HepG2 (cell line): ENCODE data around the gene CTXN3. TPM values are rescaled to one million over a fixed set of nuclear protein-coding genes. Genes with fewer than 3 reads are reported as not detected.

Experiments used
- ATAC-seq: fragments of 200-7000 bp; cut with Tn5 transposase; 3 replicates; pipeline ENCODE4 v1.9.1; 2020; ENCODE audit warnings: mild to moderate bottlenecking, moderate library complexity
- BruUV-seq: library from RNA; stranded (reverse); fragments of 400-500 nt; replicated peaks from 2 replicates; lab custom pipeline; 2021; lab: Mats Ljungman, UMichigan
- CTCF ChIA-PET: fragments of 300-600 bp; formaldehyde crosslinking; extraction: SDS; loops from one replicate; lab custom pipeline; 2021; ENCODE audit warnings: low total read pairs, inconsistent platforms, low intra/inter-chr PET ratio; lab: Yijun Ruan, JAX
- POLR2A ChIA-PET: fragments of 350-600 bp; sonication (Branson Sonifier 250); formaldehyde crosslinking; loops from one replicate; lab custom pipeline; 2020; ENCODE audit warnings: antibody characterized with exemption, inconsistent platforms; lab: Yijun Ruan, JAX
- DNase-seq: peaks from one replicate; pipeline ENCODE4 v3.0.0-alpha.2; 2015; ENCODE audit warnings: low spot score
- FAIRE-seq: peaks from 3 replicates; lab custom pipeline; 2011; peaks lifted over from hg19 to GRCh38; lab: Jason Lieb, UNC
- H2AFZ ChIP-seq: one replicate; pipeline ENCODE4 v1.6.1; 2011; ENCODE audit warnings: low read length, inconsistent platforms
- H3K27ac ChIP-seq: fragments of 300-600 bp; 3 replicates; pipeline ENCODE4 v1.8.0; 2011; ENCODE audit warnings: mixed run types, mild to moderate bottlenecking, mixed read lengths, low read length, inconsistent platforms; ENCODE audit not compliant: insufficient read depth; ENCODE audit errors: extremely low read length
- H3K27me3 ChIP-seq, 2 experiments: fragments of 200-600 bp in 1 of 2; 2 replicates in 1 of 2; 3 replicates in 1 of 2; pipeline versions ENCODE4 v1.6.0 to v1.8.0; 2011; ENCODE audit warnings: low read length in 2 of 2, mild to moderate bottlenecking in 2 of 2, moderate library complexity in 2 of 2, inconsistent platforms in 1 of 2; ENCODE audit not compliant: insufficient read depth in 2 of 2, control insufficient read depth in 1 of 2
- H3K36me3 ChIP-seq, 2 experiments: fragments of 200-600 bp in 1 of 2; replicated peaks in 1 of 2; 2 replicates in 1 of 2; 3 replicates in 1 of 2; pipeline versions ENCODE4 v1.5.1 to v1.8.0; 2011; ENCODE audit warnings: low read length in 2 of 2, inconsistent platforms in 1 of 2; ENCODE audit not compliant: insufficient read depth in 2 of 2, control insufficient read depth in 1 of 2
- H3K4me1 ChIP-seq: 2 replicates; pipeline ENCODE4 v1.5.1; 2012; ENCODE audit warnings: low read length, inconsistent platforms; ENCODE audit not compliant: insufficient read depth
- H3K4me2 ChIP-seq: 2 replicates; pipeline ENCODE4 v1.6.0; 2011; ENCODE audit warnings: low read depth, low read length, inconsistent platforms
- H3K4me3 ChIP-seq, 3 experiments: fragments of 200-600 bp in 1 of 3; sonication (generic), shearing (Covaris generic) in 1 of 3; replicated peaks in 1 of 3; 2 replicates each; pipeline ENCODE4 v1.5.1; 2011 to 2016; ENCODE audit warnings: low read length in 3 of 3, inconsistent platforms in 2 of 3, low read depth in 2 of 3, mild to moderate bottlenecking in 2 of 3, control low read depth in 1 of 3, mixed read lengths in 1 of 3; ENCODE audit not compliant: insufficient read depth in 1 of 3
- H3K79me2 ChIP-seq: one replicate; pipeline ENCODE4 v1.6.1; 2011; ENCODE audit warnings: low read length, inconsistent platforms; ENCODE audit not compliant: insufficient read depth
- H3K9ac ChIP-seq: 2 replicates; pipeline ENCODE4 v1.6.0; 2011; ENCODE audit warnings: mild to moderate bottlenecking, low read depth, low read length, inconsistent platforms; ENCODE audit not compliant: insufficient read depth
- H3K9me3 ChIP-seq: 2 replicates; pipeline ENCODE4 v1.5.1; 2012; ENCODE audit warnings: mild to moderate bottlenecking, low read length
- H4K20me1 ChIP-seq: 2 replicates; pipeline ENCODE4 v1.6.0; 2011; ENCODE audit warnings: inconsistent platforms, mild to moderate bottlenecking, low read length, moderate library complexity; ENCODE audit not compliant: insufficient read depth
- ATM ChIP-seq: fragments of 450-650 bp; IDR thresholded peaks from 2 replicates; pipeline ENCODE4 v1.7.1; 2017; ENCODE audit warnings: mild to moderate bottlenecking, borderline replicate concordance
- CBX5 ChIP-seq: sonication (generic); formaldehyde crosslinking; IDR thresholded peaks from 2 replicates; pipeline ENCODE4 v1.4.0; 2020; ENCODE audit warnings: missing genetic modification reagents, borderline replicate concordance
- NR2F2 ChIP-seq: IDR thresholded peaks from 2 replicates; pipeline ENCODE4 v1.6.1; 2012; ENCODE audit warnings: low read depth, inconsistent platforms, borderline replicate concordance
- SMYD3 ChIP-seq: sonication (generic); formaldehyde crosslinking; IDR thresholded peaks from 2 replicates; pipeline ENCODE4 v1.8.1; 2023; ENCODE audit warnings: mild to moderate bottlenecking, missing genetic modification reagents
- WGBS: methylation state at CpG from one replicate; pipeline ENCODE4 v1.1.6; 2017; ENCODE audit warnings: low lambda C conversion rate; 5-methylcytosine and 5-hydroxymethylcytosine counted together
- in situ Hi-C: cut with HindIII; loops from 2 replicates; pipeline ENCODE4 v1.10.0; 2017; ENCODE audit warnings: low pct_unique_long_range_greater_than_20kb; ENCODE audit not compliant: extremely low pct_ligation_motif_present
- intact Hi-C: fragments of 100-400 bp; cut with micrococcal nuclease; formaldehyde crosslinking; loops from one replicate; pipeline ENCODE4 v1.10.0; 2022; ENCODE audit not compliant: unreplicated experiment
- polyA plus RNA-seq, 8 experiments: library from polyadenylated mRNA; depleted of rRNA in 3 of 8; stranded (reverse) in 7 of 8; unstranded in 1 of 8; fragments of >200 nt; fragmentation: Illumina TruSeq in 4 of 8; extraction: Trizol in 4 of 8; gene quantifications; 2 replicates each; pipeline versions ENCODE4 v1.2.1 to v1.2.3, GENCODE V29; 2011 to 2016; ENCODE audit warnings: low read depth in 4 of 8, missing spikeins in 1 of 8, mixed read lengths in 1 of 8; ENCODE audit not compliant: insufficient read depth in 1 of 8
- total RNA-seq, 5 experiments: library from RNA; depleted of rRNA; stranded (reverse); fragments of >200 nt; fragmentation: Illumina TruSeq; extraction: Trizol; gene quantifications; 2 replicates each; pipeline ENCODE4 v1.2.3, GENCODE V29; 2016; ENCODE audit warnings: low read depth in 1 of 5

Gene CTXN3
- total and polyA plus RNA-seq, 2 of the 13 experiments (the other 11 are each of a cell fraction or from before 2014, with no cell fraction given), result not detected

DNA sequence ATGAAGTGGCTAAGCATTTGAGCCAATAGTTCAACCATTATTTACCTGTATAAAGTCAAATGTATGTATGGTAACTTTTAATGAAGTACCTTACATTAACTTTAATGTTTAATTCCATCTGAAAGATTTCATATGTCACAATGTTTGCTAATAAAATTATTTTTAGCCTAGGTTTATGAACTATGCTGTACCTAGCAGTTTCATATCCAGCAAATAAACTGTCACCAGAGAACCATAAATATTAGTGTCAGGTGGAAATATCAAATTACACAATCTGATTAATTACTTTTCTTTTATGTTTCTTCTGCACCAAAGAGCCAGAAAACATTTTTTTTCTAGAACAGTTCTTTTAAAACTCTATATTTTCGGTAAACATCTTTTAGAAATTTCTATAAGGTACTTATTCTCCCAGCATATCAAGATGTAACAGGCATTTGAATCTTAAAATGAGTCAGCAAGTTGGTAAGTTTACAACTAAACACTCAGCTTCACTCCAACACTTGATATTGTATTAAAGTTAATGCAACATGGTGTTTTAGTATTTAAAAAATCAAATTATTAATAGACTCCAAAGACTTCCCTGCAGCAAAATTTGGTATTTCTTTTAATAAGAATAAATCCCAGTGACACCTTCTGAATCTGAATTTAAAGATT lies 45.8 kb downstream of the CTXN3 start:
- Histone ChIP-seq H3K4me1 (peaks cover 6% of the 10 kb centered on the region; the same call in 1 of the 2 replicates), H3K27me3 (no peaks in the 10 kb centered on the region), H3K79me2 (no peaks in the 10 kb centered on the region), H2AFZ (no peak overlapping the region), H3K27ac (no peak overlapping the region), H3K4me2 (no peak overlapping the region), H3K4me3 (no peak overlapping the region), H3K9me3 (no peaks in the 10 kb centered on the region), H3K9ac (no peak overlapping the region), H4K20me1 (no peaks in the 10 kb centered on the region), H3K36me3 (no peaks in the 10 kb centered on the region)
- intact Hi-C loops (no loop called here), in situ Hi-C loops (no loop called here)
- no TSS peak for BruUV-seq
- no peak for FAIRE-seq
- ChIA-PET CTCF (no interaction called here), POLR2A (no interaction called here)
- TF ChIP-seq CBX5 (CRISPR knock-in tag) (no peak), ATM (no peak)
- no peak for ATAC-seq
- no peak for DNase-seq
- WGBS, result 0% methylated on average over 1 of the region's 1 CpG

DNA sequence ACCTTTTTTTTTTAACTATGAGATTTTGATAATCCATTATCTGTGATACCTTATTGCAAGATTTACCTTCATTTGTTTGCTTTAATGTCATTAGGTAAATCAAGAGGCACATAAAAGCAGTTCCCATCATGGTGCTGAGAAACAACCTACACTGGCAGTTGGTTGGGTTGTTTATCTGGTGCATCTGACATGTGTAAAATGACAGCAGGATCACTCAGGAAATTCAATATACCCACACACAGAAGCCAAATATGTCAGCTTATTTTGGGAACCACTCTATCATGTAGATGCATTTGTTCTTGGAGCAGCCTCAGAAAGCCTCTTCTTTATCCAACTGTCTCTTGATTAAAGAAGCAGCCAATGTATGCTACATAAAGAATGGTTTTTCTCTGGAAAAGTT lies 46.5 kb downstream of the CTXN3 start:
- Histone ChIP-seq H4K20me1 (no peaks in the 10 kb centered on the region), H3K4me3 (no peak overlapping the region), H3K27ac (no peak overlapping the region), H3K27me3 (no peaks in the 10 kb centered on the region), H3K4me2 (no peak overlapping the region), H3K9ac (no peak overlapping the region), H3K79me2 (no peaks in the 10 kb centered on the region), H3K36me3 (no peaks in the 10 kb centered on the region), H2AFZ (no peak overlapping the region), H3K4me1 (peaks cover 6% of the 10 kb centered on the region; the same call in 1 of the 2 replicates), H3K9me3 (no peaks in the 10 kb centered on the region)
- TF ChIP-seq SMYD3 (CRISPR knock-in tag) (no peak), NR2F2 (no peak)
- DNase-seq, result no peak
- no TSS peak for BruUV-seq
- in situ Hi-C loops, result no loop called here
- FAIRE-seq, result no peak
- POLR2A ChIA-PET, result no interaction called here
- CTCF ChIA-PET, result no interaction called here
- intact Hi-C loops, result no loop called here
- ATAC-seq, result no peak
